ENCODE results near the gene EIPR1.

DNA sequence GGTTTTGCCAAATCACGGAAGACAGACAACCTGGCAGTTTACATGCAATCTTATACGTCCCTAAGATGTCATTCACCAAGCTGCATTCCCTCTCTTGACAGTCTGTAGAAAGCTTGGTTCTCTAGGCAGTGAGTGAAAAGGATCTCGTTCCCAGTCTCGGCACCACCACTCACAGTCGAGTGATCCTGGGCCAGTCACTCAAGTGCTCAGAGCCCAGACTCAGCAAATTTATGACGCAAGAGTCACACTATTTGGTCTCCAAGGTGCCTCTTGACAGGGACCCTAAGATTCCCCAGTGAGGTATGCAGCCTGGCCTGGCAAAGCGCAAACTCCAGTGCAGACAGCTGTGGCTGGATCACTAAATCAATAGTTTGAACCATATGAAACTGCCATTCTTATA lies 77.9 kb downstream of the EIPR1 start:
- TF ChIP-seq CTCF (IDR thresholded peaks at IDR 0.05; ENCODE audit: insufficient read depth, low read depth, low read length) (no peak), EZH2 (IDR thresholded peaks at IDR 0.05; ENCODE audit: insufficient read depth, low read length) (no peak)
